Measurements from ENCODE around the gene DDIT3.

GRCh38 chr12:57472391-57472790 lies 47.9 kb downstream of the DDIT3 start:
- TF ChIP-seq CTCF (IDR thresholded peaks at IDR 0.05; ENCODE audit: insufficient read depth, low read depth, low read length) = no peak
- no peak for TF ChIP-seq EZH2 (IDR thresholded peaks at IDR 0.05; ENCODE audit: insufficient read depth, low read length)

Measured in astrocyte (in vitro differentiated cells and primary cell).